Sigmoid colon (tissue), 7 donors: ENCODE data around the gene ASB4. TPM values are rescaled to one million over a fixed set of nuclear protein-coding genes. Genes with fewer than 3 reads are reported as not detected.

Experiments
- DNase-seq: peaks from one replicate; pipeline ENCODE4 v3.0.0-alpha.2; 2019
- H3K27ac ChIP-seq, 4 donors: fragments of 200-600 bp; sonication (generic); one replicate each; pipeline ENCODE4 v1.5.1; 2016 to 2019; ENCODE audit warnings: mild to moderate bottlenecking in 1 of 4
- H3K27me3 ChIP-seq, 3 donors: fragments of 200-600 bp; sonication (generic); one replicate each; pipeline ENCODE4 v1.5.1; 2019; ENCODE audit warnings: mild to moderate bottlenecking in 1 of 3
- H3K36me3 ChIP-seq, 4 donors: fragments of 200-600 bp; sonication (generic); one replicate each; pipeline ENCODE4 v1.5.1; 2016 to 2019
- H3K4me1 ChIP-seq, 4 donors: fragments of 200-600 bp; sonication (generic); one replicate each; pipeline ENCODE4 v1.5.1; 2017 to 2019
- H3K4me3 ChIP-seq, 4 donors: fragments of 200-600 bp; sonication (generic); one replicate each; pipeline ENCODE4 v1.5.1; 2017 to 2019; ENCODE audit warnings: mild to moderate bottlenecking in 2 of 4, moderate library complexity in 1 of 4
- H3K9me3 ChIP-seq, 4 donors: fragments of 200-600 bp in 3 of 4; sonication (generic) in 3 of 4; one replicate each; pipeline versions ENCODE4 v1.5.1 to v1.6.1; 2013 to 2019
- EP300 ChIP-seq, 4 donors: sonication (generic); formaldehyde crosslinking; IDR thresholded peaks; one replicate each; pipeline ENCODE4 v1.6.1; 2017; ENCODE audit warnings: antibody characterized with exemption in 4 of 4
- POLR2A ChIP-seq, 2 donors: fragments of 450-650 bp; IDR thresholded peaks; one replicate each; pipeline ENCODE4 v1.6.1; 2016; ENCODE audit warnings: antibody characterized with exemption in 2 of 2, mild to moderate bottlenecking in 2 of 2, moderate library complexity in 2 of 2
- POLR2AphosphoS5 ChIP-seq, 4 donors: sonication (generic); formaldehyde crosslinking; IDR thresholded peaks; one replicate each; pipeline ENCODE4 v1.6.1; 2017; ENCODE audit warnings: antibody characterized with exemption in 4 of 4
- whole genome bisulfite sequencing, 2 donors: extraction: QIAGEN DNeasy Blood & Tissue Kit; methylation state at CpG; one replicate each; pipeline ENCODE4 v1.1.7; 2013; 5-methylcytosine and 5-hydroxymethylcytosine counted together
- intact Hi-C: fragments of 100-400 bp; cut with DNase I; formaldehyde crosslinking; loops from one replicate; pipeline ENCODE4 v1.15.1; 2023
- polyA plus RNA-seq, 3 donors: library from polyadenylated mRNA; stranded (reverse); fragments of 200-250 nt; gene quantifications; one replicate each; pipeline ENCODE4 v1.2.3, GENCODE V29; 2013
- total RNA-seq, 4 donors: library from RNA; depleted of rRNA; stranded (reverse); fragments of >200 nt; gene quantifications; one replicate each; pipeline ENCODE4 v1.1.0, GENCODE V29; 2016
- TF ChIP-seq, protein P1 (sequence below), 4 experiments: fragments of 450-650 bp in 3 of 4; fragments of 200-600 bp in 1 of 4; IDR thresholded peaks; one replicate each; pipeline ENCODE4 v1.5.1; 2016 to 2019; ENCODE audit warnings: antibody characterized with exemption in 4 of 4, mild to moderate bottlenecking in 3 of 4, moderate library complexity in 2 of 4
- donor health status: healthy with polysubstance abuse.
- donor health status: Bipolar disorder and iron deficiency.
- donor health status: healthy.

ASB4 gene
- total and polyA plus RNA-seq, 7 donors = 0.19 TPM; not detected in 6

- TF ChIP-seq POLR2AphosphoS5 (IDR thresholded peaks at IDR 0.05) (no peak), POLR2A (IDR thresholded peaks at IDR 0.05) (no peak), EP300 (IDR thresholded peaks at IDR 0.05) (no peak)
- TF ChIP-seq, protein P1, sequence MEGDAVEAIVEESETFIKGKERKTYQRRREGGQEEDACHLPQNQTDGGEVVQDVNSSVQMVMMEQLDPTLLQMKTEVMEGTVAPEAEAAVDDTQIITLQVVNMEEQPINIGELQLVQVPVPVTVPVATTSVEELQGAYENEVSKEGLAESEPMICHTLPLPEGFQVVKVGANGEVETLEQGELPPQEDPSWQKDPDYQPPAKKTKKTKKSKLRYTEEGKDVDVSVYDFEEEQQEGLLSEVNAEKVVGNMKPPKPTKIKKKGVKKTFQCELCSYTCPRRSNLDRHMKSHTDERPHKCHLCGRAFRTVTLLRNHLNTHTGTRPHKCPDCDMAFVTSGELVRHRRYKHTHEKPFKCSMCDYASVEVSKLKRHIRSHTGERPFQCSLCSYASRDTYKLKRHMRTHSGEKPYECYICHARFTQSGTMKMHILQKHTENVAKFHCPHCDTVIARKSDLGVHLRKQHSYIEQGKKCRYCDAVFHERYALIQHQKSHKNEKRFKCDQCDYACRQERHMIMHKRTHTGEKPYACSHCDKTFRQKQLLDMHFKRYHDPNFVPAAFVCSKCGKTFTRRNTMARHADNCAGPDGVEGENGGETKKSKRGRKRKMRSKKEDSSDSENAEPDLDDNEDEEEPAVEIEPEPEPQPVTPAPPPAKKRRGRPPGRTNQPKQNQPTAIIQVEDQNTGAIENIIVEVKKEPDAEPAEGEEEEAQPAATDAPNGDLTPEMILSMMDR (IDR thresholded peaks at IDR 0.05) = no peak
- no peak for DNase-seq
- intact Hi-C loops = loop anchor here (5.0 to 10.0 kb wide), 7 partner anchors 43 to 1375 kb away; partner anchors contain the start of genes PON2 and PON3
These were observed 5.6 kb upstream of the ASB4 start for GRCh38 chr7:95479992-95480624.

GRCh38 chr7:95481271-95482165 is 4.2 kb upstream of the ASB4 start:
- WGBS, 2 donors = 90 to 93% methylated on average over 3 of the region's 3 CpGs

More at GRCh38 chr7:95479992-95480624, 5.6 kb upstream of the ASB4 start:
- no peaks in the 10 kb centered on the region for H3K36me3 ChIP-seq
- no peaks in the 10 kb centered on the region for H3K4me1 ChIP-seq
- no peak overlapping the region for H3K4me3 ChIP-seq
- H3K27ac ChIP-seq = no peak overlapping the region
- no peaks in the 10 kb centered on the region for H3K9me3 ChIP-seq
- H3K27me3 ChIP-seq = peaks cover 0 to 6% (median 0%) of the 10 kb centered on the region in 3 donors

DNA sequence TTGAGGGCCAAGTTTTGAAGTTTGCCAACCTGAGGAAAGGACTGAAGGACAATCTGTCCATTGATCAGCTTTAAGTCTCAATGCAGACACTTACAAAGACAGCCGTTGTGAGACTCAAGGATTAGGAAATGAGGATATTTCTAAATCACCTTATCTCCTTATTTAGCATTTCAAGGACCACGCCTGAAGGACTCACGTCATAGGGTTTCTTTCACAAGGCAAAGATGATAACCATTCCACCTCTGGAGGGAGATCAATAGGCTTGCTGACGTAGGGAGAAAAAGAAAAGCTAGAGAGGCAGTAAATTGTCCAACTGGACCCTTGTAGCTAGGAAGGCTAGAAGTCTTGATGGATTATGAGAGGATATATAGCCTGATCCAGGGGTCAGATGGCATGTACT is 3.3 kb upstream of the ASB4 start:
- no peaks in the 10 kb centered on the region for H3K9me3 ChIP-seq
- H3K27me3 ChIP-seq = peaks cover 0 to 6% (median 0%) of the 10 kb centered on the region in 3 donors
- H3K36me3 ChIP-seq = no peaks in the 10 kb centered on the region
- TF ChIP-seq, protein P1 (IDR thresholded peaks at IDR 0.05) = no peak
- TF ChIP-seq POLR2AphosphoS5 (IDR thresholded peaks at IDR 0.05) = no peak
- TF ChIP-seq POLR2A (IDR thresholded peaks at IDR 0.05) = no peak
- no peak for TF ChIP-seq EP300 (IDR thresholded peaks at IDR 0.05)
- DNase-seq = no peak
- H3K27ac ChIP-seq = no peak overlapping the region
- no peak overlapping the region for H3K4me3 ChIP-seq
- H3K4me1 ChIP-seq = no peaks in the 10 kb centered on the region
- 84 to 89% methylated on average over 4 of the region's 4 CpGs for WGBS, 2 donors
- intact Hi-C loops = no loop called here

More at GRCh38 chr7:95481271-95482165, 4.2 kb upstream of the ASB4 start:
- no peak for TF ChIP-seq POLR2A (IDR thresholded peaks at IDR 0.05)
- TF ChIP-seq EP300 (IDR thresholded peaks at IDR 0.05) = no peak
- no peak for TF ChIP-seq POLR2AphosphoS5 (IDR thresholded peaks at IDR 0.05)
- TF ChIP-seq, protein P1 (IDR thresholded peaks at IDR 0.05) = no peak
- no peak overlapping the region for H3K4me3 ChIP-seq
- no peak for DNase-seq
- H3K36me3 ChIP-seq = no peaks in the 10 kb centered on the region
- H3K27ac ChIP-seq = no peak overlapping the region
- peaks cover 0 to 6% (median 0%) of the 10 kb centered on the region in 3 donors for H3K27me3 ChIP-seq
- H3K9me3 ChIP-seq = no peaks in the 10 kb centered on the region
- intact Hi-C loops = no loop called here
- H3K4me1 ChIP-seq = no peaks in the 10 kb centered on the region

GRCh38 chr7:95490231-95490762 is 4.6 kb downstream of the ASB4 start:
- H3K4me1 ChIP-seq = no peaks in the 10 kb centered on the region
- DNase-seq = no peak
- H3K9me3 ChIP-seq = no peaks in the 10 kb centered on the region
- TF ChIP-seq POLR2AphosphoS5 (IDR thresholded peaks at IDR 0.05) (no peak), EP300 (IDR thresholded peaks at IDR 0.05) (no peak), POLR2A (IDR thresholded peaks at IDR 0.05) (no peak)
- TF ChIP-seq, protein P1 (IDR thresholded peaks at IDR 0.05) = no peak
- intact Hi-C loops = no loop called here
- H3K36me3 ChIP-seq = no peaks in the 10 kb centered on the region
- H3K4me3 ChIP-seq = no peak overlapping the region
- 66 to 76% methylated on average over 3 of the region's 3 CpGs for WGBS, 2 donors
- H3K27me3 ChIP-seq = no peaks in the 10 kb centered on the region
- H3K27ac ChIP-seq = no peak overlapping the region
